ENCODE results near the gene LGR5.

Gene LGR5

GRCh38 chr12:71439613-71440344 lies at the start of gene LGR5:
TSS of gene LGR5 (plus strand) at chr12:71439798. CDS start at chr12:71440081, 283 bp downstream.
- Histone ChIP-seq H3K27me3 (ENCODE audit: control insufficient read depth, insufficient read depth, low read length) (peaks cover 43% of the 10 kb centered on the region), H3K9me3 (ENCODE audit: control insufficient read depth, insufficient read depth, low read length) (no peaks in the 10 kb centered on the region), H3K4me3 (ENCODE audit: low read length) (peak within 1 kb of the TSS; percentile 57), H3K36me3 (ENCODE audit: control insufficient read depth, insufficient read depth, low read length) (0 out of 2 replicates have a peak, but pooled peaks cover 2% of the 10 kb centered on the region), H3K4me1 (ENCODE audit: control insufficient read depth, insufficient read depth, low read length) (no peaks in the 10 kb centered on the region; the same call in 1 of the 2 replicates), H3K27ac (ENCODE audit: low read length) (no peak within 1 kb of the TSS)
- WGBS (ENCODE audit: insufficient coverage, insufficient read length), result no CpG with 5 or more reads among the region's 65 CpGs
- DNase-seq (ENCODE audit: low read depth, low spot score), result no peak

- Histone ChIP-seq H3K9me3 (ENCODE audit: control insufficient read depth, insufficient read depth, low read length) (no peaks in the 10 kb centered on the region), H3K4me1 (ENCODE audit: control insufficient read depth, insufficient read depth, low read length) (no peaks in the 10 kb centered on the region), H3K36me3 (ENCODE audit: control insufficient read depth, insufficient read depth, low read length) (no peaks in the 10 kb centered on the region), H3K4me3 (ENCODE audit: low read length) (no peak overlapping the region), H3K27ac (ENCODE audit: low read length) (no peak overlapping the region), H3K27me3 (ENCODE audit: control insufficient read depth, insufficient read depth, low read length) (no peaks in the 10 kb centered on the region)
- DNase-seq (ENCODE audit: low read depth, low spot score), result peak; percentile 47
- no CpG with 5 or more reads among the region's 10 CpGs for WGBS (ENCODE audit: insufficient coverage, insufficient read length)
Measured at GRCh38 chr12:71392521-71393145, 47.0 kb upstream of the LGR5 start.

GRCh38 chr12:71393625-71394024 lies 46.0 kb upstream of the LGR5 start:
- Histone ChIP-seq H3K27ac (ENCODE audit: low read length) (no peak overlapping the region), H3K4me1 (ENCODE audit: control insufficient read depth, insufficient read depth, low read length) (no peaks in the 10 kb centered on the region), H3K36me3 (ENCODE audit: control insufficient read depth, insufficient read depth, low read length) (no peaks in the 10 kb centered on the region), H3K9me3 (ENCODE audit: control insufficient read depth, insufficient read depth, low read length) (no peaks in the 10 kb centered on the region), H3K27me3 (ENCODE audit: control insufficient read depth, insufficient read depth, low read length) (no peaks in the 10 kb centered on the region), H3K4me3 (ENCODE audit: low read length) (no peak overlapping the region)
- no peak for DNase-seq (ENCODE audit: low read depth, low spot score)
- no CpG with 5 or more reads among the region's 4 CpGs for WGBS (ENCODE audit: insufficient coverage, insufficient read length)

GRCh38 chr12:71397433-71397954 lies 42.1 kb upstream of the LGR5 start:
- H3K9me3 ChIP-seq (ENCODE audit: control insufficient read depth, insufficient read depth, low read length), result no peaks in the 10 kb centered on the region
- no peak overlapping the region for H3K27ac ChIP-seq (ENCODE audit: low read length)
- H3K27me3 ChIP-seq (ENCODE audit: control insufficient read depth, insufficient read depth, low read length), result no peaks in the 10 kb centered on the region
- no CpG with 5 or more reads among the region's 1 CpG for WGBS (ENCODE audit: insufficient coverage, insufficient read length)
- H3K4me3 ChIP-seq (ENCODE audit: low read length), result no peak overlapping the region
- H3K4me1 ChIP-seq (ENCODE audit: control insufficient read depth, insufficient read depth, low read length), result no peaks in the 10 kb centered on the region
- DNase-seq (ENCODE audit: low read depth, low spot score), result no peak
- H3K36me3 ChIP-seq (ENCODE audit: control insufficient read depth, insufficient read depth, low read length), result no peaks in the 10 kb centered on the region

- Histone ChIP-seq H3K27me3 (ENCODE audit: control insufficient read depth, insufficient read depth, low read length) (no peaks in the 10 kb centered on the region), H3K36me3 (ENCODE audit: control insufficient read depth, insufficient read depth, low read length) (no peaks in the 10 kb centered on the region), H3K4me3 (ENCODE audit: low read length) (no peak overlapping the region), H3K27ac (ENCODE audit: low read length) (no peak overlapping the region), H3K4me1 (ENCODE audit: control insufficient read depth, insufficient read depth, low read length) (no peaks in the 10 kb centered on the region), H3K9me3 (ENCODE audit: control insufficient read depth, insufficient read depth, low read length) (no peaks in the 10 kb centered on the region)
- WGBS (ENCODE audit: insufficient coverage, insufficient read length), result no CpG with 5 or more reads among the region's 2 CpGs
- DNase-seq (ENCODE audit: low read depth, low spot score), result no peak
Measured at GRCh38 chr12:71399197-71399596, 40.4 kb upstream of the LGR5 start.

- H3K27ac ChIP-seq (ENCODE audit: low read length), result no peak overlapping the region
- WGBS (ENCODE audit: insufficient coverage, insufficient read length), result no CpG with 5 or more reads among the region's 2 CpGs
- no peaks in the 10 kb centered on the region for H3K36me3 ChIP-seq (ENCODE audit: control insufficient read depth, insufficient read depth, low read length)
- no peaks in the 10 kb centered on the region for H3K9me3 ChIP-seq (ENCODE audit: control insufficient read depth, insufficient read depth, low read length)
- no peak for DNase-seq (ENCODE audit: low read depth, low spot score)
- no peaks in the 10 kb centered on the region for H3K4me1 ChIP-seq (ENCODE audit: control insufficient read depth, insufficient read depth, low read length)
- no peak overlapping the region for H3K4me3 ChIP-seq (ENCODE audit: low read length)
- H3K27me3 ChIP-seq (ENCODE audit: control insufficient read depth, insufficient read depth, low read length), result no peaks in the 10 kb centered on the region
Measured at GRCh38 chr12:71400481-71400880, 39.1 kb upstream of the LGR5 start.

- Histone ChIP-seq H3K4me3 (ENCODE audit: low read length) (no peak overlapping the region), H3K36me3 (ENCODE audit: control insufficient read depth, insufficient read depth, low read length) (no peaks in the 10 kb centered on the region), H3K9me3 (ENCODE audit: control insufficient read depth, insufficient read depth, low read length) (no peaks in the 10 kb centered on the region), H3K4me1 (ENCODE audit: control insufficient read depth, insufficient read depth, low read length) (no peaks in the 10 kb centered on the region), H3K27ac (ENCODE audit: low read length) (no peak overlapping the region), H3K27me3 (ENCODE audit: control insufficient read depth, insufficient read depth, low read length) (no peaks in the 10 kb centered on the region)
- no peak for DNase-seq (ENCODE audit: low read depth, low spot score)
- no CpG with 5 or more reads among the region's 1 CpG for WGBS (ENCODE audit: insufficient coverage, insufficient read length)
Measured at GRCh38 chr12:71405884-71406283, 33.7 kb upstream of the LGR5 start.

- no peaks in the 10 kb centered on the region for H3K4me1 ChIP-seq (ENCODE audit: control insufficient read depth, insufficient read depth, low read length)
Measured at GRCh38 chr12:71407732-71408131, 31.9 kb upstream of the LGR5 start.

GRCh38 chr12:71410844-71411243 lies 28.8 kb upstream of the LGR5 start:
- H3K36me3 ChIP-seq (ENCODE audit: control insufficient read depth, insufficient read depth, low read length), result no peaks in the 10 kb centered on the region
- no peaks in the 10 kb centered on the region for H3K9me3 ChIP-seq (ENCODE audit: control insufficient read depth, insufficient read depth, low read length)
- H3K4me1 ChIP-seq (ENCODE audit: control insufficient read depth, insufficient read depth, low read length), result no peaks in the 10 kb centered on the region
- no peak overlapping the region for H3K4me3 ChIP-seq (ENCODE audit: low read length)
- no peaks in the 10 kb centered on the region for H3K27me3 ChIP-seq (ENCODE audit: control insufficient read depth, insufficient read depth, low read length)
- no peak for DNase-seq (ENCODE audit: low read depth, low spot score)
- H3K27ac ChIP-seq (ENCODE audit: low read length), result no peak overlapping the region

More at GRCh38 chr12:71407732-71408131, 31.9 kb upstream of the LGR5 start:
- no CpG with 5 or more reads among the region's 1 CpG for WGBS (ENCODE audit: insufficient coverage, insufficient read length)
- no peak for DNase-seq (ENCODE audit: low read depth, low spot score)
- H3K36me3 ChIP-seq (ENCODE audit: control insufficient read depth, insufficient read depth, low read length), result no peaks in the 10 kb centered on the region
- H3K4me3 ChIP-seq (ENCODE audit: low read length), result no peak overlapping the region
- no peaks in the 10 kb centered on the region for H3K27me3 ChIP-seq (ENCODE audit: control insufficient read depth, insufficient read depth, low read length)
- H3K27ac ChIP-seq (ENCODE audit: low read length), result no peak overlapping the region
- no peaks in the 10 kb centered on the region for H3K9me3 ChIP-seq (ENCODE audit: control insufficient read depth, insufficient read depth, low read length)

- no CpG with 5 or more reads among the region's 1 CpG for WGBS (ENCODE audit: insufficient coverage, insufficient read length)
- H3K4me1 ChIP-seq (ENCODE audit: control insufficient read depth, insufficient read depth, low read length), result no peaks in the 10 kb centered on the region
- no peaks in the 10 kb centered on the region for H3K27me3 ChIP-seq (ENCODE audit: control insufficient read depth, insufficient read depth, low read length)
- no peaks in the 10 kb centered on the region for H3K36me3 ChIP-seq (ENCODE audit: control insufficient read depth, insufficient read depth, low read length)
- H3K4me3 ChIP-seq (ENCODE audit: low read length), result no peak overlapping the region
- H3K9me3 ChIP-seq (ENCODE audit: control insufficient read depth, insufficient read depth, low read length), result no peaks in the 10 kb centered on the region
- DNase-seq (ENCODE audit: low read depth, low spot score), result no peak
- H3K27ac ChIP-seq (ENCODE audit: low read length), result no peak overlapping the region
Measured at GRCh38 chr12:71411635-71412034, 28.0 kb upstream of the LGR5 start.
